Stromal cell of bone marrow (primary cell): ENCODE results near the gene EBF4.

ENCODE experiments used
- DNase-seq: peaks from one replicate; pipeline ENCODE4 v3.0.0-alpha.2; 2012; ENCODE audit warnings: low read depth

Gene EBF4

DNA sequence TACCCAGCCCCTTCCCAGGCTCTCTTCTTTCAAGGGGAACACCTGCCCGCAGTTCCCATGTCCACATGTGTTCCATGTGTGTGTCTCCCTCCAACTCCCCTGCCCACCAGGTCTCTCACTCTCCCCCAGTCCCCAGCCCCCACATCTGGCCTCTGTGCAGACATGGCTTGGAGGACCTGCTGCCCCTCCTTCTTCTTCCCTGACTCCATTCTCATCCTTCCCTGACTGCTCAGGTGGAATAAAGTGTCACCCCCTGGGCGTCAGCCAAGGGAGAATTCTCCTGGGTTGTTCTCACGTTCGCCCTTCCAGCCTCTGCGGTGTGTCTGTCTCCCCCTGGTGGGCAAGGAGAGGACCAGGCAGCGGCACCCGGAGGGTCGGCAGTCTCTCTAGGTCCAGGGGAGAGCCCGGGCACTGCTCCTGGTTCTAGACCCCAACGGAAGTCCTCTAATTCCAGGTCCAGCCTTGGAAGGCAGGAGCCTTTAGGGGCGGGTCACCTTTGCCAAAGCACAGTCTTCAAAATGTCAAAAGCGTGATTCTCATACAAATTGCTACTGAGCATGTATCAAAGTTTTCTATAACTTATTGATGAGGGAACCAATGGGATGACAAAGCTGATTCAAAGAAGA, 50.5 kb downstream of the EBF4 start:
- no peak for DNase-seq

DNA sequence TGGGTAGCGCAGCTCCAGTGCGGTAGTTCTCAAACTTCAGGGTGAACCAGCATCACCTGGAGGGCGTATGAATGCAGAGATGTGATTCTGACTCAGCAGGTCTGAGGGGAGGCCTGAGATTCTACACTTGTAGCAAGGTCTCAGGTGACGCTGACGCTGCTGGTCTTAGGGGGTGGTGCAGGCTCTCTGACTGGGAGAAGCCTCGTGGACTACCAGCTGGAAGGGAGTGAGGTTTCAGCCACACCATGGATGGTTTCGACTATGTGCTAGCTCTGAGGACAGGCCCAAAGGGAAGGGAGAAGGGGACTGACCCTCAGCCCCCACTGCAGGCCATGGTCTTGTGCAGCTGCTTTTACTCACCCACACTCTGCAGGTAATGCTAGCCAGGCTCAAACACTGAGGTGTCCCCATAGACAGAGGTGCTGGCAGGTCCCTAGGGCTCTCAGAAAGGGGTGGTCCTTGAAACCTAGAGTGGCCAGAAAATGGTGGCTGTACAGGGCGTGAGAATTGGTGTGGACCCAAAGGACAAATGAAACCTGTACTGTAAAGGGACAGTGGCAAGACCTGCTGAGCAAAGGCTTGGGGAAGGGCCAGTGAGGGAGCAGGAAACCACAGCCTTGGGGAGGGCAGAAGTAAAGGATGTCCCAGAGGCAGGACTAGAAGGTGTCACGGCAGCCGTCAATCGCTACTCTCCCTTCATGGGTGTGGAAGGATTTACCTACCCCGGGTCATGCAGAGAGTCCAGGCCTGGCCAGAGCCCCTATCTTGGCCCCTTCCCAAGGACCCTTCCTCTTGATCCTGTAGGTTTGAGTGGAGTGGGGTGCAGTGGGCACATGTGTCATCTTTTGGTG, 52.7 kb downstream of the EBF4 start:
- no peak for DNase-seq

DNA sequence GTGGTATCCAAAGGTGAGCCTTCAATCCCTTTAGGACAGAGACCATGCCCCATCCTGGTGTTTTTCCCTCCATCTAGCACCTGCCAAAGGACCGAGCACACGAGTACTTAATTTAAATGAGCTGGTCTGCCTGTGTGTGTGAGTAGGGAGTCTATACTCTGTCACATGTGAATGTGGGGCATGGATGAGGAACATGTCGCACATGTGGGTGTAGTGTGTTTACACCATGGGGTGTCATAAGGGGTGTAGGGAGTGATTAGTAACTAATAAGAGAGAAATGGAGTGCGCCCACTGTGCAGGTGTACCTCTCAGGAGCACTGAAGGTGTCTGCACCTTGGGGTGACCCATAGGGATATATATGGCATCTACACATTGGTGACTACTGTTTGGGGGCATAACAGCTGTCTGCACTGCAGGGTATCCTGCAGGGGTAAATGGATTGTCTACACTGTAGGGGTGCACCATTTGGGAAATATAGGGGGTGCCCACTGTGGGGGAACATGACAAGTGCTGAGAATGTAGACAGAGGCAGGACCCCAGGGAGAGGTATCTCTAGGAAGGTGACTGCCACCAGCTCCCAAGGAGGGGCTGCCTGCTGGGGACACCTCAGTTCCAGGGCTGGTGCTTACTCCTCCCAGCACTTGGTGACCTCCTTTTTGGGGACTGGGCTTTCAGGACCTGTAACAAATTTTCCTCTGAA, 53.5 kb downstream of the EBF4 start:
- DNase-seq, result no peak

DNA sequence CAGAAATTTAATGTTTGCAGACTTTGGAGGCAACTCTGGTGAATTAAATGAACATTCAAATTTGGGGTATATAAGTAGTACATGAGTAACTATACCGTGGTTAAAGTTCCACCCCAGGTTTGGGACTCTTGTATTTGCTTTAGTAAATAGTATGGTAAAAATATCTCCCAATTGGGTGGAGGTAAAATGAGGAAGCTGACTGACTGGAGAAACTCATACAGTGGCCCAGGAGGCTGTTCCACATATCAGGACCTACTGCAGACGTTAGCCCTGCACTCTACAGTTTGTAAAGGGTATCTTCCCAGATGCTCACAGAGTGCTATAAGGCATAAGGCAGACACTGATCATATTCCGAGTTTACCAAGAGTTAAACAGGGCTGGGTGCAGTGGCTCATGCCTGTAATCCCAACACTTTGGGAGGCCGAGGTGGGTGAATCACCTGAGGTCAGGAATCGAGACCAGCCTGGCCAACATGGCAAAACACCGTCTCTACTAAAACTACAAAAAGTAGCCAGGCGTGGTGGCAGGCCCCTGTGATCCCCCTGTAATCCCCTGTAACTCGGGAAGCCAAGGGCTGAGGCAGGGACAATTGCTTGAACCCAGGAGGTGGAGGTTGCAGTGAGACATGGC, 54.2 kb downstream of the EBF4 start:
- DNase-seq, result no peak

DNA sequence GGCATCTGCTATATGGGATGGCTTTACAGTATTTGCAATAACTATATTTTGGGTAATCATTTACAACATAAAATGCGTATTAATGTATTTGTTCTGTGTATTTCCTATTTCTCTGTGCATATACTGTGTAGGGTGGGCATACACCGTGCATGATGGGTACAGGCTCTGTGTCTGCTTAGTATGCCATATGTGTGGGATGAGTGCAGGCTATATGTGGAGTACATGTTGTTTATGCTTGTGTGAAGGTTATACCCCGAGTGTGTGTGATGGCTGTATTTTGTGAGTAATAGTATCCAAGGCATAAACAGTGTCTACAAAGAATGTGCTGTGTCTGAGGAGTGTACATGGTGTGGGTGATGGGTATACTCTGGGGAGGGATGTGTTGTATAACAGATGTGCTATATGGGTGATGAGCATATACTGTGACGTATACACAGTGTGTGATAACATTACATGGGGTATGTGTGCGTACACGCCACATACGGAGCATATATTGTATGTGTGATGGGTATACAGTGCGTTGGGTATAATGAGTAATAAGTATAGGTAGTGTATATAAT, 55.2 kb downstream of the EBF4 start:
- DNase-seq, result no peak

DNA sequence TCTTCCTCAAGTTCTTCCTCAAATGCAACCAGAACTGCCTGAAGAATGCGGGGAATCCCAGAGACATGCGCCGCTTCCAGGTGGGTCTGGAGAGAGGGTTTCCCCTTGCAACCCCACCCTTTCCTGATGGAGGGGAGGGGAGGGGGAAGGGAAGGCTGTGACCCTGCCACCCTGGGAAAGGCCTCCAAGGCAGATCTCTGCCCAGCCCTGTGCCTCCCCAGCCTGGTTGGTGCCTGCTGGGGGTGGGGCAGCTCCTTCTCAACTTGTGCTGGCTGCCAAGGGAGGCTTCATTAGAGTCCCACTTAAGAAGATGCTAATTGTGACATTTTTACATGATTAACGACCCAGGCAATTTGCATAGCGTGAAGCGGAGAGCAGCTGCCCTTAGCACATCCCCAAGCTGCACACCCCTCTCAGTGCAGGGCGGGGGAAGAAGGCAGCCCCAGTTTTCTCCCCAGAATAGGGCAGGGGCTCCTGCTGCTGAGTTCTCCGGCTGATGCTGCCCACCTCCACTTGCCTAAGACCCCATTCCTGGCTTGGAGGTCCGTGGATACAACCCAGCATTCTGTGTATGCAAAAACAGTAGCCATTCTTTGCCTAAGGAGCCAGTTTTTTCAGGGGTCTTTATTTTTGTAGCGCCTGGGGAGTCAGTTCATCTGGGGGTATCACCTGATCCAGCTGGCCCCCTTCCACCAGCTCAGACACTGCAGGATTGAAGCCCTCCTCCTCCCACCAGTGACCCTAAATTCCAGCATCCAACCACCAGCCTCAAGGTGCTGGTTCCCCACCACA, 56.2 kb downstream of the EBF4 start:
- DNase-seq, result no peak

DNA sequence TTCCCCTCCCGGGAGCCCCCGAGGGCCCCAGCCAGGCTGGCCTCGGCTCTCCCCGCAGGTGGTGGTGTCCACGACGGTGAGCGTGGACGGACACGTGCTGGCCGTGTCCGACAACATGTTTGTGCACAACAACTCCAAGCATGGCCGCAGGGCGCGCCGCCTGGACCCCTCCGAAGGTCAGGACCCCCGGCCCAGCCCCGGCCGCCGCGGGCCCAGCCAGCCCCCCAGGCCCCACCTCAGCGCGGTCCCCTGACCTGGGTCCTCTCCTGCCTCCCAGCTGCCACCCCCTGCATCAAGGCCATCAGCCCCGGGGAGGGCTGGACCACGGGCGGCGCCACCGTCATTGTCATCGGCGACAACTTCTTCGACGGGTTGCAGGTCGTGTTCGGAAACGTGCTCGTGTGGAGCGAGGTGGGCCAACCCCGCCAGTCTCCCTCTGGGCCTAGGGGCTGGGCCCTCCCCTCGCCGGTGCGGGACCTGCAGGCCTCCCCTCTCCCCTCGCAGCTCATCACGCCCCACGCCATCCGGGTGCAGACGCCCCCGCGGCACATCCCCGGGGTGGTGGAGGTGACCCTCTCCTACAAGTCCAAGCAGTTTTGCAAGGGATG, 56.9 kb downstream of the EBF4 start:
- DNase-seq, result no peak

DNA sequence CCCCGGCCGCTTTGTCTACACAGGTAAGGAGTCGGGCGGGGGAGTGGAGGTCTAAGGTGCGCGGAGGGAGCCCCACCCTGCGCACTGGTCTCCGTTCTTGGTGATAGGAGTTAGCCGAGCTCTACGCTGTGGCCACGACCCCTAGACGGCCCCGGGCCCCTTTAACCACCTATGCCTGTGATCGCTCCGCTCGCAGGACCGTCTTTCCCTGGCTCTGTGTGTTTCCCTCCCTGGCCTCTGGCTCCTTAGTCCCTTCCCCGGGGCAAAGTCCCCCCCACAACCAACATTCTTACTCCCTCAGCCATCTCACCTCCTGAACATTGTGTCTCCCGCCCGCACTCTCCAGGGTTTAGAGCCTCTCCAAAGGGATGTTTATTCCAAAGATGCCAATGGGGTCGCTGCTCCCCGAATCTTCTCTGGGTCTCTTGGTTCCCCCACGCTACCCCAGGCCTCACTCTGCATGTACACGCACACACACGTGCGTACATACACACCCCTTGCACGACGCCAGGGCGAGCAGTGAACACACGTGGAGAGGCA, 57.4 kb downstream of the EBF4 start:
- no peak for DNase-seq

DNA sequence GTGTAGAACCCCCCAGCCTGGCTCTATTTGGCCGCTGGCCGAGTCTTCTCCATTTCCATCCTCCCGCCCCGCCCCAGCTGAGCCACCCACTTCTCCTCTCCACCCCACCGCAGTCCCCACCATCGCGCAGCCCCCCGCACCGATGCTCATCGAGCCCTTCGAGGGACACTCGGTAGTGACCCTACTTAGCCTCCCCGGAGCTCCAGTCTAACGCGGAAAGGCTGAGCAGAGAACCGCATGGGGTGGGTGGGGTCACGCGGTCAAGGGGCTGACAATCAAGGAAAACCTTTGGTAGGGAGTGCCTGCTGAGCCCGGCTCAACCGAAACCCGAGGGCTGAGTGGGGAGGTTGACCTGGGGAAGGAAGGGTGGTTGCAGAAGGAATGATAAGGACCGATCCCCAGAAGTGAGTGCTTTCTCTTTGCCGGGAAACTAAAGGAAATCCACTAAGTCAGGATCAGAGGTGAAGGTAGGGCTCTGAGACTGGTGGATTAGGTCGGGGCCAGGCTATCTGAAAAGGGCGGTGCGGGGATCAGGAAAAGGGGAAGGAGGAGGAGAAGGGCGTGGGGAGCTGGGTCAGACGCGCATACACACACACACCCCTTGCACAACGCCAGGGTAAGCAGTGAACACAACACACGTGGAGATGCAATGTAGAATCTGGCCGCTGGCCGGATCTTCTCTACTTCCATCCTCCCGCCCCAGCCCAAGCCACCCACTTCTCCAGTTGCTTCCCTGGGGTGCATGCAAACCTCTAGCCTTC, 58.1 kb downstream of the EBF4 start:
- DNase-seq, result no peak

DNA sequence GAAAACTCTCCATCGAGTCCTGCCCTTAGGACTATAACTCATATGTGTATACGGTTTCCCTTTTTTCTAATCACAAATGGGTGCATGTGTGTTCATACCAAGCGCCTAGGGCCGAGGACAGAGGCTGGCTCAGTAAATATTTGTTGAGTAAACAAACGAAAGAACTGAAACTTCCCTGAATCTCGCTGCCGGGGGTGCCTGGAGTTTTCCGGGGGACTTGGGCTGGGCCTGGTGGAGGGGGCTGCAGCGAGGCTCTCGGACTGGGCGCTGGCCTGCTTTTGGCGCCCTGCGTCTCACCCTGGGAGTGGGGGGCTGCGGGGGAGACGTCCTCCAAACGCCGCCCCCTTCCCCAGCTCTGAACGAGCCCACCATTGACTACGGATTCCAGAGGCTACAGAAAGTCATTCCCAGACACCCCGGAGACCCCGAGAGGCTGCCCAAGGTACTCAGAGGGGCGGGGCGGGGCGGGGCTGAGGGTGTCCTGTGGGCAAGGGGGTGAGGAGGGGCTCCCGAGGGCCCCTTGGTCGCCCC, 58.8 kb downstream of the EBF4 start:
- DNase-seq, result no peak

DNA sequence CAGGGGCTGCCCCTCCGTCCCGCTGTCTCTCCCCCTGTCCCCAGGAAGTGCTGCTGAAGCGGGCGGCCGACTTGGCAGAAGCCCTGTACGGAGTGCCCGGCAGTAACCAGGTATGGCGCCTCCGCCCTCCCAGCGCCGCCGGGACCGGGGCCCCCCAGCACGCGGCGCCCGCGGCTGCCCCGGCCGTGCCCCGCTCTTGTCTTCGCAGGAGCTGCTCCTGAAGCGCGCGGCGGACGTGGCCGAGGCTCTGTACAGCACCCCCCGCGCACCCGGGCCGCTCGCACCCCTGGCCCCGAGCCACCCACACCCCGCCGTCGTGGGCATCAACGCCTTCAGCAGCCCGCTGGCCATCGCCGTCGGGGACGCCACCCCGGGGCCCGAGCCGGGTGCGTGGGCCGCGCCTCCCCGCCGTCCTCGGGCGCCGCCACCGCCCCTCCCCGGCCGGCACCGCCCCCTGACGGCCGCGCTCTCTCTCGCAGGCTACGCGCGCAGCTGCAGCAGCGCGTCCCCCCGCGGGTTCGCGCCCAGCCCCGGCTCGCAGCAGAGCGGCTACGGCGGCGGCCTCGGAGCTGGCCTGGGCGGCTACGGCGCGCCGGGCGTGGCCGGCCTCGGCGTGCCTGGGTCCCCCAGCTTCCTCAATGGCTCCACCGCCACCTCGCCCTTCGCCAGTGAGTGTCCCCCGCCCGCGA, 59.4 kb downstream of the EBF4 start:
- no peak for DNase-seq

DNA sequence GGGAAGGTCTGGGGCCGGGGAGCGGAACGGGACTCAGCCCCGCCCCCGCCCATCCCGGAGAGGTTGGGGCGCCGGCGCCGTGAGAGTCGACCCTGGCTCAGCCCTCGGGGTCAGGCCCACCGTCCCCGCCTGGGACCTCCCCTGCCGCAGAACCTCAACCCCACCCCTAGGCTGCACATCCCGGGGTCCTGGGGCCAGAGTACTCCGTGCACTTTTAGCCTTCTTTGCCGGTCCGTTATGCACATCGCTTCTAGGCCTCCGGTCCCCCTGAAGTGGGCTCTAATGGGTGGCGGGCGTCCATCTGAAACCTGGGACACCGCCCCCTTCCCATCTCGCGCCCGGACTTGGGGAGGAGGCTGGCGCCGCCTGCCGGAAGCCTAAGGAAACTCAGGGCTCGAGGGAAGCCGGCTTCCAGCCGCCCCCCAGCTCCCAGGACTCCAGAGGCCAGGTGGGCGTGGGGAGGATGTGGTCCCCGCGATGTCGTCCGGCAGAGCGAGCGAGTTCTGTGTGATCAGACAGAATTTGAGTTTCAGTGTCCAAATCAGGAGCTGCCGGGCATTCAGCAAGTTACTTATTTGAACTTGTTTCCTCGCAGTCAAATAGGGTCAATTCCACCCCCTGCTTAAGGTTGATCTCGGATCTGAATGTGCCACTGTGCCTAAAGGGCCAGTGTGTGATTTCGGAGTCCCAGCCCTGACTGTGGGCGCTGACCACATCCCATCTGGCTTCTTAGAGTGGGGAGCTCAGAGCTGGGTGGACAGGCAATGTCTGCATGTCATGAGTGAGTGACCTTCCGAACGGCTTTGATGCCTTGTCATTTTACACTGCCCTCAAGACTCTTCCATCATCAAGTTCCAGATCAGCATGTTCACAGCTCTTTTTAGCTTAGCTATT, 60.2 kb downstream of the EBF4 start:
- DNase-seq, result no peak

DNA sequence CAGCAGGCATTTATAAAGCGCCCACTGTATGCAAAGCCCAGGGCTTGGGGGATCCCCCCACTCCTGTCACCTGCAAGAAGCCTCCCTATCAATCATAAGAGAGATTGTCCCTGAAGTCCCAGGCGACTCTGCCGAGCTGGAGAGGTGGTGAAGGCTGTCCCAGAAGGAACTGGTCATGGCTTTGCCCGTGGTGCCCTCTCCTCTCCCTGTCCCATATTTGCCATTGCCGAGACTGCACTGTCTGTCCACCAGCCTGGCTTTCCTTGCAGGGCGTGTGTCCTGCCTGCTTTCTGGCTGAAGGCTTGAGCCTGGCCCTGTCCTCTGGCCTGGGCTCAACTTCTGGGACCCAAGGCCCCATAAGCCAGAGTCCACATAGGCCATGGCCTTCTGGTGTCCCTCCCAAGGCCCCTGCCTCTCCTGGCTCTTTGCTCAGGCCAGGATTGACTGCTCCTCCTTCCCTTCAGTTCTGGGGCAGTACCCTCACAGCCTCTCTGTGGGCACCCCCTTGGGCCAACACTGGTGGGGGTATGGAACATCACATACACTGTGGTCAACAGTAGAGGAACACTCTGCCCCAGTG, 61.0 kb downstream of the EBF4 start:
- DNase-seq, result no peak

DNA sequence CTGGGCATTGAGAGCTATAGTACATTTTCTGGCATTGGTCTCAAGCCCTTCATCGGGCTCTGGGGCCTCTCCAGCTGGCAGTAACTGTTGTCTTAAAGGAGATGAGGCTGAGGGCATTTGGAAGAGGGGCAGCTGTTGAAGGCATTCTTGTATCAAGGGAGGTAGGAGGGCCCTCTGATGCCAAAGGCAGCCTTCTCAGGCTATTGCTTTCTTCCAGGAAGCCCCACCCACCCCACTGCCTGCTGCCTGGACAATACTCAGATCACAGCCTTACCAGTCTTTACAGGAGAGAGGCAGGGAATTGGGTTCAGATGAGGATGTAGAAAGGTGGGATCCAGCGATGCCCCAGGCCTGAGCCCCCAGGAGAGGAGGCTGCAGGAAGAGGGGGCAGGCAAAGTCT, 61.8 kb downstream of the EBF4 start:
- DNase-seq, result no peak

DNA sequence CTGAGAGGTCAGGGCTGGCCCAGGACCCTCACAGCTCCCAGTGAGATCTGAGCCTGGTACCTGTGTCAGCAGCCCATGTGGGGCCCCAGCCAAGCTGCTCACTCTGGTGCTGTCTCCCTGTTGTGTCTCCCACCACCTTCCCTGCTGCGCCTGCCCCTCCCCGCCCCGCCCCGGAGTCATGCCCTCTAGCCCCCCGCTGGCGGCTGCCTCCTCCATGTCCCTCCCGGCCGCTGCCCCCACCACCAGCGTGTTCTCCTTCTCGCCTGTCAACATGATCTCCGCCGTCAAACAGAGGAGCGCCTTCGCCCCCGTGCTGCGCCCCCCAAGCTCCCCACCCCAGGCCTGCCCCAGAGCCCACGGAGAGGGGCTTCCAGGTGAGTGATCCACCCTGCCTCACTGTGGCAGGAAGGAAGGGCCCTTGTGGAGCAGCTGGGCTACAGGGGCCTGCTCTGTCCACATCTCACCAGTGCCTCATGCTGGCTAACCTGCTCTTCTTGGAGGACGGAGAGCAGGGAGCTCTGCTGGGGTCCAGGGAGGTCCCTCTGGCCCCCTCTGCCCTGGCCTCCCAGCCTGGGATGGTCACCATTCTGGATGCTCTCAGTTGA, 63.0 kb downstream of the EBF4 start:
- no peak for DNase-seq

DNA sequence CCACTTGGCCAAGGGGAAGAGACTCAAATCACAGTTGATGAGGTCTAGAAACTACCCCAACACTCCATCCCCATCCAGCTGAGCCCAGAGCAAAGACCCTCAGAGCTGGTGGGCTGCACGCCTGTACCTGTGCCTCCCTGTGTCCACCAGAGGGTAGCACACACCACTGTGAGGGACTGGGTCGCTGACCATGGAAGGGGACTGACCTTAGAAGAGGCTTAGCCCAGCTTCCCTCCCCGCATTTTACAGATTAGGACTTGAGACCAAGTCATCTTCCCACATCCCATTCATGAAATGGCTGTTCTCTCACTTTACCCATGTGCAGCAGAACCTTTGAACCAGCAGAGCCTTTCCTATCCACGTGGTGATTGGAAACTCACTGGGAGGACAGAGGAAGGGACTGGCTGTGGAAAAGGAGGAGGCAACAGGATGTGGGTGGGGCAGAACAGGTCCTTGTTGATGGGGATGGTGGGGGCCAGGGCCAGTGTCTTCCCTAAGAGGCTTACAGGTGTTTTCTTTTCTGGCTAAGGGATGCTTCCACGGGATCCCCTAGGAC, 63.6 kb downstream of the EBF4 start:
- no peak for DNase-seq

DNA sequence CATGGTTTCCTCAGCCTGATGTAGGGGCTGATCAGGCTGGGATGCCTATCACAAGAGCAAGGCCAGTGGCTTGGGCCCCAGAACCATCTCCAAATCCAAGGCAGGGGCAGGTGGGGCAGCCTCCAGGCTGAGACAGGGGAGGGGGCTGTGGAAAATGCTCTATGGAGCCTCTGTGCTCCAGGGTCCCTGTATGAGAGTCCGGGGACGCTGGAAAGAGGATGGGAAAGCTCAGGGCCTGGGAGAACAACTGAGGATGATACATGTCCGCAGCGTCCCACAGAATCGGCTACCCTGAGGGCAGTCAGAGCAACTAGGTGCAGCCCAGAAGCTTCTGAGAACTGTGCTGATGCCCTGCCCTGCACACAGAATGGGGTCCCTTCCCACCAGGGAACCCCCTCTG, 64.4 kb downstream of the EBF4 start:
- no peak for DNase-seq
